Measurements from ENCODE around the gene CHD6.

DNA sequence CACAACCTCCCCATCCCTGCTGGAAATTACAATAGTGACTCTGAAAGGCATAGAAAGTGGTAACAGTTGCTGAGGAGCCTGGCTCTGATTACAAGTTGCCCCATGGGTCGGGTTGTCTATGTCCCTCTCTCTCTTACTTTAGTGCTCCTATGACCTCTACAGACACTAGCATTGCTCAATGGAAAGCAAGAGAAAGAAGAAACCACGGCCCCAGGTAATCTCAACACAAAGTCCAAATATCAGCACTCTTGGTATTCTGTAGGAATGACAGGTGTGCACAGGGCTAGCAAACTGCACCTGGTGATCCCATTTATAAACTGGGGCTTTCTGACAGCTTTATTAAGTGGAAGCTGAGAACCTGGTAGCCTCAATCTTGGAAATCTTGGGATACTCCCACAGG is 171.2 kb downstream of the CHD6 start:
- TF ChIP-seq, protein P1, sequence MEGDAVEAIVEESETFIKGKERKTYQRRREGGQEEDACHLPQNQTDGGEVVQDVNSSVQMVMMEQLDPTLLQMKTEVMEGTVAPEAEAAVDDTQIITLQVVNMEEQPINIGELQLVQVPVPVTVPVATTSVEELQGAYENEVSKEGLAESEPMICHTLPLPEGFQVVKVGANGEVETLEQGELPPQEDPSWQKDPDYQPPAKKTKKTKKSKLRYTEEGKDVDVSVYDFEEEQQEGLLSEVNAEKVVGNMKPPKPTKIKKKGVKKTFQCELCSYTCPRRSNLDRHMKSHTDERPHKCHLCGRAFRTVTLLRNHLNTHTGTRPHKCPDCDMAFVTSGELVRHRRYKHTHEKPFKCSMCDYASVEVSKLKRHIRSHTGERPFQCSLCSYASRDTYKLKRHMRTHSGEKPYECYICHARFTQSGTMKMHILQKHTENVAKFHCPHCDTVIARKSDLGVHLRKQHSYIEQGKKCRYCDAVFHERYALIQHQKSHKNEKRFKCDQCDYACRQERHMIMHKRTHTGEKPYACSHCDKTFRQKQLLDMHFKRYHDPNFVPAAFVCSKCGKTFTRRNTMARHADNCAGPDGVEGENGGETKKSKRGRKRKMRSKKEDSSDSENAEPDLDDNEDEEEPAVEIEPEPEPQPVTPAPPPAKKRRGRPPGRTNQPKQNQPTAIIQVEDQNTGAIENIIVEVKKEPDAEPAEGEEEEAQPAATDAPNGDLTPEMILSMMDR (IDR thresholded peaks at IDR 0.05), result no peak
- TF ChIP-seq POLR2AphosphoS5 (IDR thresholded peaks at IDR 0.05) (no peak), POLR2A (IDR thresholded peaks at IDR 0.05; ENCODE audit: low read depth) (no peak), EP300 (IDR thresholded peaks at IDR 0.05) (no peak)

Measured in esophagus muscularis mucosa (tissue), 4 donors.